HG03060 (cell line): ENCODE results near the gene CAP1.
"Not testable (repeated sequence)": the region's sequence is repeated elsewhere in the genome, so short reads cannot be mapped to it uniquely, and the experiment has no call there.

Experiments
- ATAC-seq: cut with Tn5 transposase; IDR thresholded peaks from one replicate; pipeline ENCODE4 v1.9.1; 2021; ENCODE audit warnings: low read depth, moderate number of reproducible peaks; ENCODE audit not compliant: unreplicated experiment

Gene CAP1

DNA sequence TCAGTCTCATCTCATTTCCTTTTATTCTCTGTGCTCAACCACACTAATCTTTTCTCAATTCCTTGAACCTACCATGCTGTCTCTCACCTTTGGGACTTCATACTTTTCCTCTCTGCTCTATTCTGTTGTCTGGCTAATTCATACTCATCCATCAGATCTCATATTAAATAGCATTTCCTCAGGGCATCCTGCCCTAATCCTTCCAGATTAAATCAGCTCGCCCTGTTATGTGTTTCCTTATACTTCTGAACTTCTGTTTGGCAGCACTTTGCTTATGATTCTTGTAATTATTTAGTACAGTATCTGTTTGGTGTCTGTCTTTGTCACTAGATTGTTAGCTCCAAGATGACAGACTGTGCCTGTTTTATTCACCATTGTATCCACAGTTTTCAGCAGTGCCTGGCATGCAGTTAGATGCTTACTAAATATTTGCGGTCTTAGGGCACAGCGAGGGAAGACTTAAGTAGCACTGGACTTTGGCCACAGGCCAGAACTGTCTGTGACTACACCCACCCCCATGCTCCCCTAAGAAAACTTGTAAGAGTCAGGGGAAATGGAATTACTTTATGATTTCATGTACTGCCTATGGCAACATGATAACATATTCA lies 9.9 kb upstream of the CAP1 start:
- no peak for ATAC-seq

DNA sequence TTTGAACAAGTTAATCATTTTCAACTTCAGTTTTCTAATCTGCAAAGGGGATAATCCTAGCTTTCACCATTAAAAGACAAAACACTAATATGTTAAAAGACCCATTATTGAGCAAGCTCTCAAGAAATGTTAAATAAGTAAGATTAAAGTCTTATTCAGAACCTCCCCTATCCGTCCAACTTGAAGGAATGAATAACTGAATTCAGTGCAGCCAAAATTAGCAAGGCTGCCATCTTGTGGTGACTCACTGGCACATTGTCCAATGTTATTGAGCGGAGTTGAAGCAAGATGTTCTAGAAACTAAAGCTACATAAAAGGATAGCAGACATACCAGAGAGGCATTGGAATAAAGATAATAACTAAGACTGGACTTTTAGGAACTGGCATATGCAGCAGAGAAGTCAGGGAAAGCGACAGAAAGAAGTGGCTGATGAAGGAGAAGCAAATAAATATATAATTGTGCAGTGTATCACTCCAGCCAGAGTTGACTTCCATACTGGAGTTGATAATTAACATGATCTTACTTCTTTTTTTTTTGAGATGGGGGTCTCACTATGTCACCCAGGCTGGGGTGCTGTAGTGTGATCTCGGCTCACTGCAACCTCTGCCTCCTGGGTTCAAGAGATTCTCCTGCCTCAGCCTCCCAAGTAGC lies 8.2 kb upstream of the CAP1 start:
- ATAC-seq = no peak

DNA sequence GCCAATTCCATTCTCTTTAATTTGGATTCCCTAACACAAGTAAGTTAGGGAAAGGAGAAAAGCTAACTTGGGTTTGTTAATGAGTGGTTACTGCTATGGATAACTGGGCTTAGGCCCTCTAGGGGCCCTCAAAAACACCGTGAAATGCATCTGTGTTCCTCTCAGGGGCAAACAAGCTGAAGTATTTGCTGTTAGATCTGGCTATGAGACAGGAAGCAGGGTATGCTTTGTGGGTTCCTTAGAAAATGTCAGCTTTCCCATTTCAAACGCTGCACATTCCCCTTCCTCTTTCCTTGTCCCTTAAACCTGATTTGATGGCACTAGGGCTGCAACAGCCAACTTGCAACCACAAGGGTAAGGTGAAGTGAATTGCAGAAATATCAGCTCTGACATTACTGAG lies 5.7 kb upstream of the CAP1 start:
- no peak for ATAC-seq

DNA sequence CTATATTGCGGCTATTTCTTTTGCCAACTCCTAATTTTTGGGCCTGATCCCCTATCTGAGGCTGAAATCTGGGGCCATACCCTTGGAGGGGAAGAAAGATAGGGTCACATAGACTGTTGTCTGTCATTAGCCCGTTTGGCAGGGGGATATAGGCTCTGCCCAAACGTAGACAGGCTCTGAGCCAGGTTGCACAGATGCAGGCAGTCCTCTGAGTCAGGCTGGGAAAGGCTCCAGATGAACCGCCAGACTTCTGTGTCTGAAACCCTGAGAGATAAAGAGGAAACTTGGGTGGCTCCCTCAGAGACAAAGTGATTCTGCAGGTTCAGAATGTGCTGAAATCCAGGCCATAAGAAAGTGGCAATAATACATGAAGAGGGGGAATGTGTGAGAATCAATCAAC lies 4.0 kb upstream of the CAP1 start:
- ATAC-seq = no peak

DNA sequence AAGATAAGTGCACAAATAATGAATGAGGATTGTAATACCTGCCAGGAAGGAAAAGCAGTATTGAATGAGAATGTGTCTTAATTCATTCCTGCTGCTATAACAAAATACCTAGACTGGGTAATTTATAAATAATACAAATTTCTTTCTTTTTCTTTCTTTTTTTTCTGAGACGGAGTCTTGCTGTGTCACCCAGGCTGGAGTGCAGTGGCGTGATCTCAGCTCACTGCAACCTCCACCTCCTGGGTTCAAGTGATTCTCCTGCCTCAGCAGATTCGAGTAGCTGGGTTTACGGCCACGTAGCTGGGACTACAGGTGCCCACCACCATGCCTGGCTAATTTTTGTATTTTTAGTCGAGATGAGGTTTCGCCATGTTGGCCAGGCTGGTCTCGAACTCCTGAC lies 3.3 kb upstream of the CAP1 start:
- not testable (repeated sequence) for ATAC-seq

DNA sequence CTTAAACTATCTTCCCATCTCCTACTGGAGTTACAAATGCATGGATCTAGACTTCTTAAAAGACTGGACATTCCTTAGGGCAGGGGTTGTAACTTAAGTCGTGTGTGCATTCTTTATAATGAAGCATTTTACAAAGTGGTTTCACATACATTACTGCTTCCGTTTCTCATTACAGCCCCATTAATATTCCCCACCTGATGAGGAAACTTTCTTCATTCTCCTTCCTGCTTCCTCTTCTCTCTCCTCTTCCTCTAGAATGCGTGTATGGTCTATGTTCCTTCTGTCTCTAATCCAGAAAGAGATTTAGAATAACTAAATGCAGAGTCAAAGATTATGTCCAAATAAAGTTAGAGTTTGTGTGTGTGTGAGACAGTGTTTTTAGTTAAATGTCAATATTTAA lies 1.8 kb upstream of the CAP1 start:
- no peak for ATAC-seq

DNA sequence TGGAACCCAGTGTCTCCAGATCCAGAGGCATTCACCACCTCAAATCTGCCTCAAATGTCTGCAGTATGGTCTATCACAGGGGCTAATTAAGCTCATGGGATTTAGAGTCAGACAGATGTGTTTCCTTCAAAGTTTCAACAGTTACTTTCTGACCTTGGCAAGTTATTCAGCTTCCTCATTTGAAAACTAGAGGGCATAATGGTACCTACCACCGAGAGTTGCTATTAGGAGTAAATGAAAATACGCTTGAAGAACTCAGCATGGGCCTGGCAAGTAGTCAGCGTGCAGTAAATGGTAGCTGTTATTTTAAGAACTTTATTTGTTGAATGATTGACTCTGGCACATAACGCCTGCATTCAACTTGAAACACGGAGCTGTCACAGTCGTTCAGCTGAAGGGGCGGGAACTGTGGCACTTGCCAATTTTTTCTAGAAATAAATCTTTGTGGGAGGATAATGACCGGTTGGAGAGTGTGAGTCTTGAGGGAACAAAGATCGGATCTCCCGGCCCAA lies 1.2 kb upstream of the CAP1 start:
- ATAC-seq = peak; percentile 3

DNA sequence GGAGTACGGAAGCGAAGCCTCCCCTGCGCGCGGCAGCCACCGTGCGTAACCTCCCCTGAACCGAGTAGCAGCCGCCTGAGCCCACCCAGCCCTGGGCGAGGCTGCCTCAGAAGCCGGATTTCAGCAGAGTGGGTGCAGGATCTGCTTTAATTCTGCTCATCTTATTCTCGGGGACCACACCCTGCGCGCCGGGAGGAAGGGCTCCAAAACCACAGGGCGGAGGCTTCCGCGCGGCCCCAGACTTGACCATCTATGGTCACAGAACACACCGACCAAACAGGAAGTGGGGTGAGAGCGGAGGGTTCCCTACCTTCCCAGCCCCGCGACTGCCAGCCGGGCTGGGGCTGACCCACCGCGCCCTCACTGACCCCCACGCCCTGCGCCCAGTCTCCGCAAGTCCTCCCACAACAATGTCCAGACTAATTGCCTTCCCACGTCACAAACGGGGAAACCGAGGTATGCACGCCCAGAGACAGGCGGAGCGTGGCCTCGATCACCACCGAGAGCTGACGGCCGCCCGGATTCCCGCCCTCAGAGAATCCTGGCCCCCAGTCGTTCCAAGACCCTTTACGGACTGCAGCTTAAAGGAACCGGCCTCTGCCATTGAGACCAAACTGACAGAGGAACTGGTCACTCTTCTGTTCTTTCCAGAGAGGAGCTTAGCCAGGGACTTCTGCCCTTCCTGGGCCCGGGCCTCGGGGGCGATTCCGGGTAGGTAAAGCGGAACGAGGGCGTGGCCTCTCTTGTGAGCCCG lies 595 bp upstream of the CAP1 start:
- ATAC-seq = peak; percentile 33

DNA sequence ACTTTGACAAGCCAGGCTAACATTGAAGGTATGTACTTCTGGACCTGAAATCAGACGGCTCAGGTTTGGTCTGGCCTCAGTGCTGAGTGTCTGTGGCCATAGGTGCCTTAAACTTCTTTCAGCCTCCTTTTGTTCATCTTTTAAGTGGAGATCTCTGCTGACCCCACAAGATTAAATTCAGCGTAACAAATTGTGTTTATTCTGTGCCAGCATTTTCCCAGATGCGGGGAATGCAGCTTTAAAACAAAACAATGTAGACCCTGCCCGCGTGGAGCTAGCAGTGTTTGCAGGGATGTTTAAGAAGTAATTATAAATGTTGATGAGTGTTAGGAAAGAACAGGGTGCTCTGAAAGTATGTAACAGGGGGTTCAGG lies 923 bp downstream of the CAP1 start:
- ATAC-seq = no peak

DNA sequence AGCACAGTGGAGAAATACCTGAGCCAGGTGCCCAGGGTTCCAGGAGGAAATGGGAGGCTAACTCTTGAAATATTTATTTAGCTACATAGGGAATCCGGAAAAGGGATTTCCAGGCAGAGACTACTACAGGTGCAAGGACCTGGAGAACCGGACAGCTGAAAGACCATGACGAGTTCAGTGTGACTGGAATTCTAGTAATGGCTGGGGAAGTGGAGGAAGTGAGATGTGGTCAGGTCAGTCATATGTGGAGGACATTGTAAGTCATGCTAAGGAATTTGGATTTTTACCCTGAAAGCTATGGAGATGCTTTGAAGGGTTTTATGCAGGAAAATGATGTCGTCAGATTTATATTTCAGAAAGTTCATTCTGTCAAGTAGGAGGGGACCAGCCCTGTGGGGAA lies 1.8 kb downstream of the CAP1 start:
- ATAC-seq = no peak

DNA sequence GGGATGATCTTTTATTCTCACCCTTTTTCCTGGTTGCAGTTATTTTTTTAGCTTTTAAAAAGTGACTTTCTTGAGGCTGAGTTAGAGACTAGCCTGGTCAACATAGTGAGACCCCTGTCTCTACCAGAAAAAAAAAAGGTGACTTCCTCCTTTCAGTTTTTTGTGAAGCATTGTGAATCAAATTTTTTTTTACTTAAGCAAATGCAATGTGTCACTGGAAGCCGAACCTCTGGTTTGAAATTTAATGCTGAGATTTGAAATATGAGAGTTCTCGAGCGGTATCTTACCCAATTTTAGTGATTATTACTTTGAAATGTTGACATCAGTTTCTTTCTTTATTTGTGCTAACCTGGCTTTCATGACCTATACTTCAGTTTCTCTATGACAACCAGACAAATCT lies 3.6 kb downstream of the CAP1 start:
- ATAC-seq = no peak

DNA sequence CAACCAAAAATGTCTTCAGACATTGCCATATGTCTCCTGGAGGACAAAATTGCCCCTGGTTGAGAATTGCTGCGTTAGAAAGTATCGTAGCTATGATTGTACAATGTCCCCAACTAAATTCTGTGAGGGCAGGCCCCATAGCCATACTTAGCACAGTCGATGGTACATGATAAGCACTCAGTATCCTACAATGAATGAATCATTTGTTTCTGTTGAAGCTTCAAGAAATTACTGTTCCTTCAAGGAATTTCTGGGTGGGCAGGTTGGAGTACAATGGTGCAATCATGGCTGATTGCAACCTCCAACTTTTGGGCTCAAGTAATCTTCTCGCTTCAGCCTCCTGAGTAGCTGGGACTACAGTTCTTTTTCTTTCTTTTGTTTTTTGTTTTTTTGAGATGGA lies 4.7 kb downstream of the CAP1 start:
- no peak for ATAC-seq

DNA sequence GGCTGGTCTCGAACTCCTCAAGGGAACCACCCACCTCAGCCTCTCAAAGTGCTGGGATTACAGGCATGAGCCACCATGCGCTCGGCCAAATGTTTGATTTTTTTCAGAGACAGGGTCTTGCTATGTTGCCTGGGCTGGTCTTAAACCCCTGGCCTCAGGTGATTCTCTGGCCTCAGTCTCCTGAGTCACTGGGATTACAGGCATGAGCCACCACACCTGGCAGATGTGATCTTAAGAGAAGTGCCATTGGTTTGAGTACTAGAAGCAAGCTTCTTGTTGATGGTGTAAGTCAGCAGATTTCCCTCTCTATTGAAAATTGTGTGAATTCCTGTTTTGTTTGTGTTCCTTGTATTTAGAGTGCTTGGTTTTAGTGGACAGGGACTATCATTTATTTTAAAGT lies 5.2 kb downstream of the CAP1 start:
- no peak for ATAC-seq

DNA sequence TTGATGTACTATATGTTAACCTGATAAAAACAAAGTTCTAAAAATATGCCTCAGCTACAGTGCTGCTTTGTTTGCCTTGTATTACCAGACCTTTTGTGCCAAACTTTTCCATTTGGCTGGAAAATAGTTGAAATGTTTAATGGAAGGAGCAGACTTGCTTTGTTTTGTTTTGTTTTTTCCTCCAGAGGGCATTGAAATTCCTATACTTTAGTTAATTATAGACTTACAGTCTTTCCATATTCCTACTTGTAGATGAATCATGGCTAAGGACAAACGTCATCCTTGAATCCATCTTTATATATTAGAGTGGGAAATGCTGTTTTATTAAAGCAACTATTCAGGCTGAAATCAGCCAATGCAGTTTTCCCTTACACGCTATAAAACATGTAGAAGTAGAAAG lies 6.7 kb downstream of the CAP1 start:
- ATAC-seq = no peak

DNA sequence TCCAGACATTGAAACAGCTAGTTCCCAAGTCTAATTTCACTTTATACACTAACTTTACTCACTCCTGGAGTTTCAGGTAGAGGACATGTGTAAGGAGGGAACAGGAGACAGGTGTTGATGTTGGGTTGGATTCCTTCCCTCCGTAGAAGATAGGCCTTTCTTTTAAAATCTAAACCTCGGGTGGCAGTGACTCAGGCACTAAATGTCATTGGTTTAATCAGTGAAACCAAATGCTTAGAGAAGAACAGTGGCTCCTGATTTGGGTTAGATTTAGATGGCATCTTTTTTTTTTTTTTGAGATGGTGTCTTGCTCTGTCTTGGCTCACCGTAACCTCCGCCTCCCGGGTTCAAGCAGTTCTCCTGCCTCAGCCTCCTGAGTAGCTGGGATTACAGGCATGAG lies 7.2 kb downstream of the CAP1 start:
- ATAC-seq = no peak

DNA sequence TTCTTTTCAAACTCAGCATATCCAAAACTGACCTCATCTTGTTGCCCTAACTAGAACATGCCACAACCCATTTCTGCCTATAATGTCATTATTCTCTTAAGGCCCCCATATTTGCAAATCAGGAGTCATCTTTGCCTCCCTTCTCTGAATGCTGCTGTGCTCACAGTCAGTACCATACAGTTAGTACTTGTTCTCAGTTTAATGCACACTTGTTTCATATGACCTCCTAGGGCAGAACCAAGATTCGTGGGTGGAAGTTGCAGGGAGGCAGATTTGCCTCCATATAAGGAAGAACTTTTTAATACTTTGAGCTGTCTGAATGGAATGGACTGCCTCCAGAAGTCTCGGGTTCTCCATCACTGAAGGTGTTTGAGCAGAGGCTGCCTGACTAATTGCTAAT lies 9.2 kb downstream of the CAP1 start:
- no peak for ATAC-seq

DNA sequence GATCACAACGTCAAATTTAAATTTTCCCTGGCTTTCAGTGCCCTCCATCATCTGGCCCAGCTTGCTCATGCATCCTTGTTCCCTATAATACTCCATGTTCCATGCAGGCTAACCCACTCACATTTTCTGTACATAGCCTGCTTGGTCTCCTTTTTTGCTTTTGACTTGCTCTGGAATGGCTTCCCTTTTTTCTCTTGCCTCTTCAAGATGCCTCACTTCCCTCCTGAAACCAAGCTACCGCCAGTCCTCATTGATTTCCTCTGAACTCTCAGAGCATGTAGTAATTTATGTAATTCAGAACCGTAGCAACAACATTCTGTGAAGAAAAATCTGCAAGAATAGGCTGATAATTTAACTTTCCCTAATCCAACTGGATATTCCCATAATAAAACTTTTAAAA lies 10.3 kb downstream of the CAP1 start:
- ATAC-seq = no peak

DNA sequence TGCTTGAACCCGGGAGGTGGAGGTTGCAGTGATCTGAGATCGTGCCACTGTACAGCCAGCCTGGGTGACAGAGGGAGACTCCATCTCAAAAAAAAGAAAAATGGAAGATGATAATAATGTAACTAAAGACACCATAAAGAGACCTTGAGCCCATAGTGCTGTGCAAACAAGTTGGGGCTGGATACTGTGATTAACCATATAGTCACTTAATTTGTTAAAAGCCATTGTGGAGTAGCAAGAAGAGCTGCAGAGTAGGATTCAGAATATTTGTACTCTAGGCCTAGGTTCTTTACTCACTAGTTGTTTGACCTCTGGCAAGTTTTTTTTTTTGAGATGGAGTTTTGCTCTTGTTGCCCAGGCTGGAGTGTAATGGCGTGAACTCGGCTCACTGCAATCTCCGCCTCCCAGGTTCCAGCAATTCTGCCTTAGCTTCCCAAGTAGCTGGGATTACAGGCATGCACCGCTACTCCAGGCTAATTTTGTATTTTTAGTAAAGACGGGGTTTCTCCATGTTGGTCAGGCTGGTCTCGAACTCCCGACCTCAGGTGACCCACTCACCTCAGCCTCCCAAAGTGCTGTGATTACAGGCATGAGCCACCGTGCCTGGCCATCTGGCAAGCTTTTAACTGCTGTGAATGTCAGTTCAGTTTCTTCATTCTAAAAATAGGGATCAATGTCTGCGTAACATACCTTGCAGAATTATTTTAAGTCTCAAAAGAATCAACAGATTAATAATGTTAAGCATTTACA lies 12.8 kb downstream of the CAP1 start:
- ATAC-seq = no peak

DNA sequence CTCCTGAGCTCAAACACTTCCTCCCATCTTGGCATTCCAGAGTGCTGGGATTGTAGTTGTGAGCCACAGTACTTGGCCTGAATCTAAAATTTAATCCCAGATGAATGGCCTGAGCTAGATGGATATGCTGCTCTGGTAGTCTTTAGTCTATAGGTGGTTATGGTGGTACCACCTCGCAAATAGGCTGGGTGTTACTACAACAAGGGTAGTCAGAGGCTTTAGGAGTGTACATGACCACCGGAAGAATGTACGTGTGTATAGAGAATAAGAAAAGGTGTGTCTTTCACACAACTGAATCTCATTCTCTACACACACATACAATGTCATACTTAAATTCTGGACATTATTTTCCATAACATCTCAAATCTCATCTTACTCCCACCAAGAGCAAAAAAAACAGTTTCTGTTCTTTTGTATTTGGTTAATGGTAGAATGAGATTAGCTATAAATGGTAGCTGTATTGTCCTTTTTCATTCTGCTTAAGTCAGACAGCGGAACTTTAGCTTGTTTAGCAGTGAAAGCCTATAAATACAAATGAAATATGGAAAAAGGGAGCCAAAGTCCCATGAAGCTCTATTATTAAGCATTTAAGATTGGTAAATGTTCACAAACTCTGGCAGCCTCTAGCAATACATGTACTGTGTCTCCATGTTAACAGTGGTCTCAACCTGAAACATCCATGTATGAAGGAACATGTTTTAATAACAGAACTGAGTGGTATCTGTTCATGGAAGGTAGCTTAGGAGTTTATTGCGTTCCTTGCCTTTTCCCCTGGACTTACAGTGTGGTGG lies 16.2 kb downstream of the CAP1 start:
- ATAC-seq = no peak

DNA sequence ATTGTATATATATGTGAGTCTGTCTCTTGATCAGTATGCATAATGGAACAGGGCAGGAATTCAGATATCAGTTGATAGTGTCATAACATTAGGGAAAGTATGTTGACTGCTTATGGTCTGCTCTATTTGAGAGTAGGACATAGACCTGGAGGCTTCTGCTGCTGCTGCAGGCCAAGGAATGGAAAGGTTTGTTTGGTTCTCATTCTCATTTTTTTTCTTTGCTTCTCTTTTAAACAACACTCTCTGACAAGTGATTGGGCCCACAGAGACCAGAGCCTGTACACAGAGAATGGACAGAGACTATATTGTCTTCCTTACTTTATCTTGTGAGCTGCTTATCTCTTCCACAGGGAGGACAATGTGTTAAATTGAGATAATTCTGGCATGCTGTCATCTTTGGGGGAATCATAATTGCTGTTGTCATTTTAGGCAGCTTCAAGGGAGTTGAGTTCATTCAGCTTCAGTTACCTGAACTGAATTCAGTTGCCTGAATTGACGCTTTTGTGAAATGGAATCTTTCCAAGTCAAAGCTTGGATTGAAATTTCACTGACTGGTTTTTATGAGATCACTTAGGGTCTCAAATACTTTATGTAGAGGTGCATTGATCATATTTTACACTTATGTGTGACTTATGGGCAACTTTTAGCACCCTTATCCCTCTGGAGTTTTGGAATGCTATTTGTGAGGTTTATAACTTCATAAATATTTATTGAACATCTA lies 16.9 kb downstream of the CAP1 start:
- no peak for ATAC-seq
